IPS-20b (cell line): ENCODE data around the gene PTPRN2.

Experiments used
- H3K27ac ChIP-seq: one replicate; pipeline ENCODE4 v1.5.1; 2013; ENCODE audit warnings: low read length
- H3K27me3 ChIP-seq: 2 replicates; pipeline ENCODE4 v1.6.1; 2013; ENCODE audit warnings: mild to moderate bottlenecking, low read length, inconsistent platforms; ENCODE audit not compliant: insufficient read depth
- H3K36me3 ChIP-seq: 2 replicates; pipeline ENCODE4 v1.6.1; 2013; ENCODE audit warnings: low read depth, mild to moderate bottlenecking, inconsistent platforms, low read length, moderate library complexity; ENCODE audit not compliant: insufficient read depth
- H3K4me1 ChIP-seq: 2 replicates; pipeline ENCODE4 v1.6.1; 2013; ENCODE audit warnings: mild to moderate bottlenecking, control low read depth, inconsistent platforms, low read length, moderate library complexity; ENCODE audit not compliant: insufficient read depth
- H3K4me3 ChIP-seq: 2 replicates; pipeline ENCODE4 v1.5.1; 2013; ENCODE audit warnings: mild to moderate bottlenecking, low read length, inconsistent platforms
- H3K9ac ChIP-seq: 2 replicates; pipeline ENCODE4 v1.6.1; 2013; ENCODE audit warnings: low read depth, mild to moderate bottlenecking, inconsistent platforms, low read length, moderate library complexity
- H3K9me3 ChIP-seq: 2 replicates; pipeline ENCODE4 v1.6.1; 2013; ENCODE audit warnings: mild to moderate bottlenecking, low read depth, low read length, inconsistent platforms; ENCODE audit not compliant: insufficient read depth

The PTPRN2 gene

DNA sequence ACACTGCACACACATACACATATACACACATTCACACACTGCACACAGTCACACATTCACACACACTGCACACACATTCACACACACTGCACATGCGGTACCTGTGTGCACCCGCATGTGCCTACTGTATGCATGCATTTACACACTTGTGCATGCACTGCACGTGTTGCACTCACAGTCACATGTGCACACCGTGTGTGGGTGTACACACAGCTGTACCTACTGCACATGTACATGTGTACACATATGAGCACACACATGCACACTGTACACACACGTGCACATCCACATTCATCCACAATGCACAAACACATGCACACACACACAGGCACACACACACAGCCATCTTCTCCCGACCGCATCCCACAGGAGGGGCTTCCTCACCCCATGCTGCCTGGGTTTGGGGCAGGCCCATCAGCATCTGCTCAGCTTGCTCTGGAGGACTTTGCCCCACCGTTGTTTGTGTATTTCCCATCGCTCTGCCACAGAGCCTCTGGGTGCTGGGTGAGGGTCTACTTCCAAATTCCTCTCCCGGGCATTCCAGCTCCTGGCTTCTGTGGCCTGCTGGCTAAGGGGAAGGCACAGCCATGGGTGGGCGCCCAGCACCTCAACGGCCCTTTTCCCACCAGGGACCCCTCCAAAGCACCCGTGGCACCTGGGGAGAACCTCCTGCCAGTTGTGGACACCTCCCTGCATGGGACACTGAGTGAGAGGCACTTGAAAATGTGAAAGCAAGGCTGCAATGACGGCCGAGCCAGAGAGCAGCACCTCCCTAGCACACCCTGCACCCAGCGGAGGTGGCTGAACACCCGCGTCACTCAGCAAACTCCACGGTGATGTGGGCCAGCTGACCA is 324.3 kb downstream of the PTPRN2 start:
- Histone ChIP-seq H3K9me3 (peaks cover 97% of the 10 kb centered on the region), H3K27me3 (no peaks in the 10 kb centered on the region), H3K9ac (no peak overlapping the region), H3K4me3 (peak overlapping the region; percentile 28; the same call in 1 of the 2 replicates), H3K4me1 (no peaks in the 10 kb centered on the region), H3K36me3 (no peaks in the 10 kb centered on the region), H3K27ac (no peak overlapping the region)

DNA sequence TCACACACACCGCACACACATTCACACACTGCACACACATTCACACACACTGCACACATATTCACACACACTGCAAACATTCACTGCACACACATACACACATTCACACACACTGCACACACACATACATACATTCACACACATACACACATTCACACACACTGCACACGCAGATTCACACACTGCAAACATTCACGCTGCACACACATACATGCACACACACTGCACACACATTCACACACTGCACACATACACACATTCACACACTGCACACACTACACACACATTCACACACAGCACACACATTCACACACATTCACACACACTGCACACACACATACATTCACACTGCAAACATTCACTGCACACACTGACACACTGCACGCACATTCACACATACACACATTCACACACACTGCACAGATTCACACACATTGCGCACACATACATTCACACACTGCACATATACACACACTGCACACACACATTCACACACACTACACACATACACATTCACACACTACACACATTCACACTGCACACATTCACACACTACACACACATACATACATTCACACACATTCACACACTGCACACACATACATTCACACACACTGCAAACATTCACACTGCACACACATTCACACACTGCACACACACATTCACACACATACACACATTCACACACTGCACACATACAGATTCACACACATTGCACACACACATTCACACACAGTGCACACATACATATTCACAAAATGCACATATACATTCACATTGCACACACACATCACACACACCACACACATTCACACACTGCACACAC is 325.1 kb downstream of the PTPRN2 start:
- peak overlapping the region; percentile 28; the same call in 1 of the 2 replicates for H3K4me3 ChIP-seq
- H3K9ac ChIP-seq, result no peak overlapping the region
- H3K9me3 ChIP-seq, result peaks cover 97% of the 10 kb centered on the region
- H3K27ac ChIP-seq, result no peak overlapping the region
- no peaks in the 10 kb centered on the region for H3K4me1 ChIP-seq
- no peaks in the 10 kb centered on the region for H3K36me3 ChIP-seq
- no peaks in the 10 kb centered on the region for H3K27me3 ChIP-seq

DNA sequence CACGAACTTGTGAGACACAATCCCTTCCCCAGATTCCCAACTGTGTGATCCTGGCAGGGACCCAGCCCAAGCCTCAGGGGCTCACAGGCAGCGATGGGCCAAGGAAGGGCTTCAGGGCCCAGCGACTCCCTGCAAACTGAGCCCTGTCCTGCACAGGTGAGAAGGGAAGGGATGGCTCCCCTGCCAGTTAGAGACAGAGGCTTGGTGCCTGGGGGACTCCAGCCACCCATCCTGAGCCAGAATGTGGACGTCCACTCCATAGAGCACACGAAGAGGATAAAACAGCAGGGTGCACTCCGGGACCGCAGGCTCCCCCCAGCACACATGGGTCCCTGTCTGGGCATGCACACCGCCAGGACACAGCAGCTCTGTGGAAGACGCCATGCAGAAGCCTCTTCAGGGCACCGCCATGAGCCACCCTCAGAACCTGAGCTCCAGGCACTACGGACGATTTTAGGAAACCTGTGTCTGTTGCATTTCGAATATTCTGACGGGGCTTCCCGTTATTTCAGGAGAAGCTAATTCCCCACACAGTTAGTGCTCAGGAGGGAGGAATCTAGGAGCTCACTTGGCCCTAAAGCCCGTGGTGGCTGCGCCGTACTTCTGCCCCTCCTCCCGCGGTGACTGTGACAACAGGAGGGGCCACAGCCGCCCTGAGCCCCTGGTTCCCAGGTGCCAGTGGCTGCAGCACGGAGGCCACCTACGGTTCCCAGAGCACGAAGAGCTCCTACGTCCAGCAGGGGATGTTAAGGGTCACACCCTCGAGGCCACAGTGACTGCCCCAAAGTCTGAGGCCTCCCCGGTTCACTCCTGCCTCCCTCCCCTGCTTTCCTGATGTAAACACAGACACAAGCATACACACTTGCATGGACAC is 326.0 kb downstream of the PTPRN2 start:
- no peak overlapping the region for H3K9ac ChIP-seq
- H3K9me3 ChIP-seq, result peaks cover 97% of the 10 kb centered on the region
- no peaks in the 10 kb centered on the region for H3K27me3 ChIP-seq
- H3K27ac ChIP-seq, result no peak overlapping the region
- H3K36me3 ChIP-seq, result no peaks in the 10 kb centered on the region
- no peaks in the 10 kb centered on the region for H3K4me1 ChIP-seq
- peak overlapping the region; percentile 28; the same call in 1 of the 2 replicates for H3K4me3 ChIP-seq

DNA sequence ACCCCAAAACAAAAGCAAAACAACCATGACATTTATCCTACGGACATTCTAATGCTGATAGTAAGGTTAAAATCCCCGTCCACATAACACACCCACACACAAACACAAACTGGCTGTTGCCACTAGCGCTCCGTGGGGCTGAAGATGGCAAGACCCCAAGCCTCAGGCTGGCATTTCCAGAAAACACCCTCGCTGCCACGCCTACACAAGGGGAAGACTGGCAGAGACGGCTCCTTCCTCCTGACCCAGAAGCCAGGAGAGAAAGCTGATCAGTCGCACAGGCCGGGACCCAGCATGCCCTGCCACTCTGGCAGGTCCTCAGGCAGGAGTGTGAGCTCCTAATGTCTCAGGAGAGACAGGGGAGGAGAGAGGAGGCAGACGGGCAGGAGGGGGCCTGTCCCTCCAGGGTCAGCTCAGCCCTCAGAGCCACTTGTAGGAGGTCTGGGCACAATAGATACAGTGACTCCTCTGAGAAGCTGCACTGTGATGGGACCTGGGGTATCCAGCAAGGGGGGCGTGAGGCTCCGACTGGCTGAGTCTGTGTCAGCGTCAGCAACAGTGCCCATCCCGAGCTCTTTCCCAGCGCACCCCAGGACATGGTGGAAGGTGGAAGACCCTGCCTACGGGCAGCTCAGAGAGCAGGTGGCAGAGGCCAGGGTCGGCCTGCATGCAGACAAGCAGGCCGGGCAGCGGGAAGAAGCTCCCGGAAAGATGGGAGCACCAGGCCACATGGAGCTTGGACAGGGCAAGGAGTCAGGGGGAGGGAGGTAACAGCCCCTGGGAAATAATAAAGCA is 326.9 kb downstream of the PTPRN2 start:
- H3K27me3 ChIP-seq, result no peaks in the 10 kb centered on the region
- H3K4me3 ChIP-seq, result no peak overlapping the region
- H3K4me1 ChIP-seq, result no peaks in the 10 kb centered on the region
- H3K9me3 ChIP-seq, result peaks cover 100% of the 10 kb centered on the region
- H3K36me3 ChIP-seq, result no peaks in the 10 kb centered on the region
- no peak overlapping the region for H3K27ac ChIP-seq
- H3K9ac ChIP-seq, result no peak overlapping the region

DNA sequence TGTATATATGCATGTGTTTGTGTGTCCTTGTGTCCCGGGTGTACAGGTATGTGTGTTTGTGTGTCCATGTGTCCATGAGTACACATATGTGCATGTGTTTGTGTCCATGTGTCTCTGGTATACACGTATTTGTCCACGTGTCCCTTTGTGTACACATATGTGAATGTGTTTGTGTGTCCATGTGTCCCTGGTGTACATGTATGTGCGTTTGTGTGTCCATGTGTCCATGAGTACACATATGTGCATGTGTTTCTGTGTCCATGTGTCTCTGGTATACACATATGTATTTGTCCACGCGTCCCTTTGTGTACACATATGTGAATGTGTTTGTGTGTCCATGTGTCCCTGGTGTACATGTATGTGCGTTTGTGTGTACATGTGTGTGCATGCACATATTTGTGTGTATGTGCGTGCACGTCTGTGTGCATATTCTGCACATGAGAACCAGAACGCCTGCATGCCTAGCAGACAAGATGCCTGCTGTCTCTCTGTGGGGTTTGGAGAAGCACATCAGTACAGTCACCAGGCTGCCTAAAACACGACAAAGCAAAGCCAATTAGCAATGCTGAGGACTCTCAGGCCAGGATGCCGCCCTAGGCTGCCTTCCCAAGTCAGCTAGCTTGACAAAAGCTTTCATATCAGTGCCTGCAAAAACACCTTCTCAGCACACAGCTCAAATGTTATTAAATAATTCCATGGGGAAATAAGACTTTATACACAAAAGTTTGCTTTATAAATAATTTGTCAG is 327.8 kb downstream of the PTPRN2 start:
- Histone ChIP-seq H3K4me3 (no peak overlapping the region), H3K36me3 (no peaks in the 10 kb centered on the region), H3K9me3 (peaks cover 98% of the 10 kb centered on the region)

DNA sequence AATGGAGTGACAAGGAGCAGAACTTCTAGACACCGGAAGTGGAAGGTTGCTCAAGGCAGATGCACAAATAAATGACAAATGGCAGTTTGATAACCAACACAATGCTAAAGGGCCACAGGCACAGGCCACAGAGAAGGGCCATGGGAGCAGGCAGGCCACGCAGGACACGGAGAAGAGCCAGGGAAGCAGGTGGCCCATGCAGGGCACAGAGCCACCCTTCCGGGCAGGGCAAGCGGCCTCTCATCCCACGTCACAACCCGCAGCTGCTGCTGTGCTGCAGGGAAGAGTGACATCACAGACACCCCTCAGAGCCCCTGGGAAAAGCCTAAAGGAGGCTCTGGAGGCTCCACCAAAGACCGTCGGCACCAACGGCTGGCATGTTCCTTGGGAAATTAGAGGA is 328.5 kb downstream of the PTPRN2 start:
- Histone ChIP-seq H3K4me1 (no peaks in the 10 kb centered on the region), H3K27me3 (no peaks in the 10 kb centered on the region), H3K4me3 (no peak overlapping the region), H3K9ac (no peak overlapping the region), H3K9me3 (peaks cover 95% of the 10 kb centered on the region), H3K36me3 (no peaks in the 10 kb centered on the region), H3K27ac (no peak overlapping the region)

More for the DNA sequence above, 327.8 kb downstream of the PTPRN2 start:
- no peaks in the 10 kb centered on the region for H3K27me3 ChIP-seq
- H3K27ac ChIP-seq, result no peak overlapping the region
- H3K9ac ChIP-seq, result no peak overlapping the region
- no peaks in the 10 kb centered on the region for H3K4me1 ChIP-seq

DNA sequence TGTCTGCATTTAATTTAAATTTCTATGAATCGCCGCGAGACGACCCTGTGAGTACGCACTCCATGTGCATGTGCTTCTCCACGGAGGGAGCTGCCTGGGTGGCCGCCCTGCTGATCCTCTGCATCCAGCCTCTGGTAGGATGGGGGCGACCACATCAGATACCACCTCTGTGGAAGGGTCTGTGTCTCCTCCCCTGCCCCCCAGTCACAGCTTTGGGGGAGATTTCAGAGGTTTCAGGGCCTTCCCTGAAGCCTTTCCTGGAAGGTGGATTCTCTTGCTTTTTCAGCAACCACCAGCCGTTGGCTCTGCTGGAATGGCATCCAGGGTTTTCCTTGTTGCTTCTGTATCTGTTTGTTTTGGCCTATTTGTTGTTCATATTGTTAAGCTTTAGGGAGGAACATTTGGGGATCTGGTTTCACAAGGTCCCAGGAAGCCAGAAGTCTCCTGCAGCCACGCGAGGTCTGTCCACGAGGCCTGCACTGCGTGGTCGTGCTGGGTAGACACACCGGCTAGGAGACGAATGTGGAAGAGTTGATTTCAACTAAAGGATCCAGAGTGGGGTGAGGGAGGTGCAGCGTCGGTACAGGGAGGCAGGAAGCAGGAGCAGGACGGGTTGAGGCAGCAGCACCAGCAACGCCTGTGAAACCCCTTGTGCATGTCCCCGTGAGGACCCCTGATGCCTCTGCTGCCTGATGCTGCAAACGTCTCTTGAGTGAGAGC is 329.1 kb downstream of the PTPRN2 start:
- no peak overlapping the region for H3K27ac ChIP-seq
- no peak overlapping the region for H3K9ac ChIP-seq
- no peaks in the 10 kb centered on the region for H3K36me3 ChIP-seq
- H3K27me3 ChIP-seq, result no peaks in the 10 kb centered on the region
- no peaks in the 10 kb centered on the region for H3K4me1 ChIP-seq
- H3K9me3 ChIP-seq, result peaks cover 91% of the 10 kb centered on the region
- no peak overlapping the region for H3K4me3 ChIP-seq

DNA sequence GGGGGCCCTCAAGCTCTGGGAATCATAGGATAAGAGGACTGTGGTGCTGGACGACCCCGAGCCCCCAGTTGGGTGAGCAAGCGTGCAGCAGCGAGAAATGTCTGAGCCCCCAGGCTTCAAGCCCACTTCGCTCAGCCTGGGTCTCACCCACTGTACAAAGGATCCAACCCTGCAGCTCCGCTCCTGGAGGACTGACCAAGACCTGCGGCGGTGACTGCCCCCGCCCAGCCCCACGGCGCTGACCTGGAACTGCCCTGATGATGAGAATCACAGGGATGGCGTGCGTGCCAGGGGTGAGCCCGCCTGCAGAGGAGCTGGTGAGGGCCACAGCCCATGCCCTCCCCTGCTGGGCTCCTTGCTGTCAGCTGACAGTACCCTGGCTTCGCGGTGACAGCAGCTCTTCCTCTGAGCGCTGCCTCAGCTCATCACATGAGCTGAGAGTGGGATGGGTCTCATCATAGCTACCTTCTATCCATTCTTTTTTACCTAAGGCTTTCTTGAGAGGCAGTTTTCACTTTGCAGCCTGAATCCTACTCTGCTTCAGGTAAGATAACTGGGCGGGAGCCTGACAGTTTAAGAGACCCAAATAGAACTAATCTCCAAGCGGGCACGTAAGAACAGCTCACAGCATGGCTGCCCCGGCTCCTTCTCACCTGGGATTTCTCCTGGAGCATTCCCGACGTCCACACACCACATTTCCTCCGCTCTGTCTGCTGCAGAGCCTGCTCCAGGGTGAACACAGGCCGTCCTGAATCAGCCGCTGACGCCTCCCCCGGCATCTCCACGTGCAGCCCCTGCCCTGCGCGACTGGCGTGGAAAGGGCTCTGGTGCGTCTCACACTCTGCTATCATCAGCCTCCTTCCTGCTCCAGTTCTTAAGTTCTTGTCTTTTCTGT is 329.9 kb downstream of the PTPRN2 start:
- H3K4me3 ChIP-seq, result no peak overlapping the region
- no peaks in the 10 kb centered on the region for H3K4me1 ChIP-seq
- no peak overlapping the region for H3K27ac ChIP-seq
- H3K9ac ChIP-seq, result no peak overlapping the region
- no peaks in the 10 kb centered on the region for H3K27me3 ChIP-seq
- H3K9me3 ChIP-seq, result peaks cover 91% of the 10 kb centered on the region
- no peaks in the 10 kb centered on the region for H3K36me3 ChIP-seq

DNA sequence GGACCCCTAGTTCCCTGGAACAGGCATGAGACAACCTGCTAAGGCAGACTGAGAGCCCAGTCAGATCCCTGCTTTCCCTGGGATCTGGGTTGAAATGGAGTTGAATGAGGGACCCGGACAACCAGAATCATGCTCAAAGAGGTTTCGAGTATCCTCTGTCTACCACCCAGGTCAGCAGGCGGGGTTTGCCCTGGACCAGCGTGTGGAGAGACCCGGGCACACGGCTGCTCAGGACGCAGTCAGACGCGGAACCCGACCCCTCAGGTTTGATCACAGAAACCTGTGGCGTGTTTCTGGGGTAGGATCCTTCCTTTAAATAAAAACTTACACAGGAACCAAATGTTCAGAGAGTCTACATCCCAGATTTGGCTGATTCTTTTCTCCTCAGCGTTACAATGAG is 330.6 kb downstream of the PTPRN2 start:
- Histone ChIP-seq H3K9me3 (peaks cover 91% of the 10 kb centered on the region), H3K27me3 (no peaks in the 10 kb centered on the region), H3K4me1 (no peaks in the 10 kb centered on the region), H3K4me3 (no peak overlapping the region), H3K36me3 (no peaks in the 10 kb centered on the region), H3K9ac (no peak overlapping the region), H3K27ac (no peak overlapping the region)
